Putamen (tissue), 1 donor: Measurements from ENCODE around the gene RMI2.

ENCODE experiments used
- DNase-seq: peaks from one replicate; pipeline ENCODE4 v3.0.0-alpha.2; 2016; ENCODE audit warnings: low spot score

Gene RMI2

DNA sequence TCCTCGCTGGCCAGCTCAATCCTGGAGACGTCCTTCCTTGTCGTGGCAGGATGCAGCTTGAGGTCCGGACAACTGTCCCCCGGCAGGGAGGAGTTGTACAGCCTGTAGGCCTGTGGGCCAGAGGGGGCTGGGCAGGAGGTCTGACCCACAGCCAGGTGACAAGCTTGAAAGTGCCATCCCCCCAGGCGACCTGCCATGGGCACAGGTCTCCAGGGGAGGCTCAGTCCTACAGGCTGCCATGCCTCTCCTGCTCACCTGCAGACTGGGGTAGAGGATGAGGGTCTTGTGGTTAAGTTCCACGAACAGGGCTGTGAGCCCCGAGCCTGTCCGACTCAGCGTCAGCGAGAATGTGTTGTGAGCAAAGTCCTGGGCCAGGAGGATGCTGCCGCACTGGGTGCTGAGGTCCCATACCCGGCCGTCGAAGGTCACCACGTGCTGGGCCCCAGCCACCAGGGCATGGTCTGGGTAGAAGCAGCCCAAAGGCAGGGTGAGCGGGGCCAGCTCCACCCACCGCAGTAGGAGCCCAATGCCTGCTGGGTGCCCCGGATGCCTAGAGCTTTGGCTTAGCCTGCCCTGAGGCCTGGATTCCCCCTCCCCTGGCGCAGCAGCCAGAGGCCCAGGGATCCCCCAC is 39.8 kb downstream of the RMI2 start:
- no peak for DNase-seq

DNA sequence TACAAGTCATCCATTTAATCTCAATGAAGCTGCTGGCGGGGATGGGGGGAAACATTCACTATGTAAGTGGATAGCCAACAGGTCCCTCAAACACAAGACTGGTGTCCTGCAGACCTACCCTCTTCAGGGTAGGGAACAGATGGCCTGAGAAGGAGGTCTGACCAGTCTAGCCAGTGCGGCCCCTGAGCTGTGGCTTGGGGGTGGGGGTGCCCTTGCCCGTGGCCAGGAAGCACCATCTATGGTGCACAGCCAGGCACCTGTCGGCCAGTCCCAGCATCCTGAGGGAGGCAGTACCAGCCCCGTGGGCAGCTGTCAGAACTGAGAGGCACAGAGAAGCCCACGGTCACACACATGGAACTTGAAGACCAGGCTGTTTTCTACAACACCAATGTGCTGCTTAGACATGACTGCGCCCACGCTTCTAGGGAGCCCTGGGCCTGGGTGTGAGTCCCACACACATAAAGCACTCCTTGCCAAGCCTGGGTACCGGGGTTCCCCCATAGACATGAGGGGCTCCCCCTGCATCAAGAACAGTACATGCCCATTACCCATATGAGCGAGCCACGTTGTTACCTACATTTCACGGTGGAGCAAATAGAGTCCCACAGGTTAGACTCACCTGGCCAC is 40.9 kb downstream of the RMI2 start:
- DNase-seq, result no peak

DNA sequence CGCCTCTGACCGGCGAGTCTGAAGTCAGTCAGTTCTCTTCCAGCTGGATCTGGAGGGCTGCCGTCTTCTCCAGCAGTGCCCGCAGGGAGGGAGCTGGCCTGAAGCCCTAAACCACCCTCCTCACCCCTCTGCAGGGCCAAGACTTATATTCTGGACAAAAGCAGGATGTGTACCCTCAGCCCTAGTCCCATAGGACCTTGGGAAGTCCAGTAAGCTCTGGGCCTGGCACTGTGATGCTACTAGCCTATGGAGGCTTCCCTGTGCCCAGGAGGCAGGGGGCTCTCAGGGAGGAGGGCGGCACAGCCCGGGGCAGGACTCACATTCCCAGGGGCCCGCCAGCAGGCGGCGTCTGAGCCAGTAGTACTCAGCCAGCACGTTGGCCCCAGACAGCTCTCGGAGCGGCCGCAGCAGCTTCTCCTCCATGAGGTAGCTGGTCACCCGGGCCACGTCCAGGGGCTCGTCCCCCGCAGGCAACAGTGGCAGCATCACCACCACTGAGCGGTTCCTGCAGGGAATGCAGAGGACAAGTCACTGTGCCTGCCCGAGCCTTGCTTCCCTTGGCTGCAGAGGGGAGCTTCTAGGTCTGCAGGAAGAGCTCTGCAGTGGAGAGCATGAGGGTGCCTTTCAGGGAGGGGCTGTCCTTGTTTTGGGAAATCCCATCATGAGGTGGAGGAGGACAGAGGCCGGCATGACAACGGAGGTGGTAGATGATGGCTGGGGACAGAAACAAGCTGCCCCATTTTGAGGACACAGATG is 41.7 kb downstream of the RMI2 start:
- DNase-seq, result no peak

DNA sequence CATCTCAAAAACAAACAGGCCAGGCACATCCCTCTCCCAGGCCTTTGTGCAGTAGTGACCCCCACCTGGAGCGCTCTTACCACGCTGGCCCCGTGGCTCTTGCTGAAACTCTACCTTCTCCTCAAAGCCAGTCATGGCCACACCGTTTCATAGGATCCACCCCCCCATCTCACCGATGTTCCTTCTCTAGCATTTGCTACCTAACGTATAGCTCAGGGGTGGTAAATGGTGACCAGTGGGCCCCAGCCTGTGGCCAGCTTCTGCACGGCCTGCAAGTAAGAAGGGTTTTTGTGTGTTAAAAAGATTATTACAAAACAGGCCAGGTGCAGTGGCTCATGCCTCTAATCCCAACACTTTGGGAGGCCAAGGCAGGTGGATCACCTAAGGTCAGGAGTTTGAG is 43.8 kb downstream of the RMI2 start:
- no peak for DNase-seq

DNA sequence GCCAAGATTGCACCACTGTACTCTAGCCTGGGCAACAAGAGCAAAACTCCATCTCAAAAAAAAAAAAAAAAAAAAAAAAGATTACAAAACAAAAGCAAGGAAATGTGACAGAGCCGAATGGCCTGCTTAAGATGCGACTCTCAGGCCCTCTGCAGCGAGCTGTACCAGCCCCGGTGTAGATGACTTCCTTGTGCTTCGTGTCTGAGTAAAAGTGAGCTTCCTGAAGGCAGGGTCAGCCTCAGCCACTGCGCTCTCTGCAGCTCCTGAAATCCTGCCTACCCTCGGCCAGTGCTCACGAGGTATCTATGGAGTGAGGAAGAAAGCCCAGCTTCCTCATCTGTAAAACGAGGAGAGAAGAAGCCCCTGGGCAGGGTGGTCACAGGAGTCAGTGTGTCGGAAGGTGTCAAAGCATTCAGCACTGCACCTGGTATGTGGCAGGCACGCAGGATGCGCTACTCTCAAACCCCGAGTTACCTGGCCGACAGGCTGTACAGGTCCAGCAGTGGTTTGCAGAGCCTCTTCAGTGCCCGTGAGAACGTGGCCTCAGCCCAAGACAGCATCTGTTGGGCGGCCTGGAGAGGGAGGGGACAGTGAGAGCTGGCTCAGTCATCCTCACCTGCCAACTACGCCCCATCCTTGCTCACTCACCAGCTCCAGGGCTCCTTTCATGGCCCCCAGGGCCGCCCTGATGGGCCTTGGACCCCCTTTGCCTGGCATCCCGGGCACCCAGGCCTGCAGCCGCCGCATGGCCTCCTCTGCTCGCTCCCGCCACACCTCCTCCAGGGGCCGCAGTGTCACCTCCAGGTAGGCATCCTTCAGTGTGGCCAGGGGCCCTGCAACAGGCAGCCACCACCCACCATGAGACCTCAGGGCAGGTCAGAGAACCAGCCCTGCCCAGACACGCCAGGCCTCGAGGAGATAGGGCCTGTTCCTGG is 44.6 kb downstream of the RMI2 start:
- no peak for DNase-seq

DNA sequence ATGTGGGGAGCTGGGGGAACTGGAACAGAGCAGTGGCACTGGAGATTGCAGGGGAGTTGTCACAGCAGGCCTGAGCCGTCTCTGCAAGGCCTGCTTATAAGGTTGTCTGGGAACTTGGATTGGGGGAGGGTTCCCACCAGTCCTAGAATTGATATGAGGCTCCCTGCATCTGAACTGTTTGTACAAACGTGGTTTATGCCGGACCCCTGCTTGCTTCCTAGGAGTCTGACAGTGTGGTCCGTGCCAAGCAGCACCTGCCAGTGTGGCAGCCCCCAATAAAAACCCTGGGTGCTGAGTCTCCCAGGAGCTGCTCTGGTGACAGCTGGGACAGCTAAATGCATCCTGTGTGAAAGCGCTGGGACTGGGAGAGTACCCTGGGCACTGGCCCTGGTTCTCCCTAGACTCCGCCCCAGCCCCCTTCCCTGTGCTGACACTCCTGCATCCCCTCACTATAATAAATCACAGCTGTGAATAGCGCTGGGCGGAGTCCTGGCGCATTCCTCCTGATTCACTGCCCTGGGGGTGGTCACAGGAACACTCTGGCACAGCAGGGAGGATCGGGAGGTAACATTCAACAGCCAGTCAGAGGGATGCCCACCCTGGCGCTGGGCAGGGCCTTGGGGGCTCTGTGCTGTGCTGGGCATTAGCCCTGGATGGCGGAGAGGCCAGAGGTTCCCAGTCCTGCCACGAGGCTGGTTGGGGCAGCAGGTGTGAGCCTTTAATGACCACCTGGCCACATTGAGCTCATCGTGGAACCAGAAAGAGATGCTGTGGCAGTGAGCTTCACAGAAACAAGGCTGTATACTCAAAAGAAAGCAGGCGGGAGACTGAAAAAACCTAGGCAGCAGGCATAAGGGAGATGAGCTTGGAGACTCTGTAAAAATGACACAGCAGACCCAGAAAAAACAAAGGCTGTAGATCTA is 45.6 kb downstream of the RMI2 start:
- DNase-seq, result no peak

DNA sequence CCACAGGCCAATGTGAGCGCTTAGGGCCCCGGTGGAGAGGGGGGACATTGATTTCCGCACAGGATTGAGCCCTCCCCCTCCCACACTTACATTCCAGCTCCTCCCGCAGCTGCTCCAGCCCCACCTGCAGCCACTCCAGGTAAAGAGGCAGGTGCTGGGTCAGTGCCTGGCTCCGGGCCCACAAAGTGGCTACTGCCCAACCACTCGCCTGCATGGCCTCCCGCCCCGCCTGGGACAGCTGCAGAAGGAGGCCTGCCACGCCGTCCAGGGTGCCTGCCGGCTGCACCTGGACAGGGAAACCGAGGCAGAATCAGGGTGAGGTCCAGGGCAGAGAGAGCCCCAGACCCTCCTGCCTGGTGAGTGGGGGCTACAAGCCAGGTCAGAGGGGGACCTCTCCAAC is 46.3 kb downstream of the RMI2 start:
- DNase-seq, result no peak

DNA sequence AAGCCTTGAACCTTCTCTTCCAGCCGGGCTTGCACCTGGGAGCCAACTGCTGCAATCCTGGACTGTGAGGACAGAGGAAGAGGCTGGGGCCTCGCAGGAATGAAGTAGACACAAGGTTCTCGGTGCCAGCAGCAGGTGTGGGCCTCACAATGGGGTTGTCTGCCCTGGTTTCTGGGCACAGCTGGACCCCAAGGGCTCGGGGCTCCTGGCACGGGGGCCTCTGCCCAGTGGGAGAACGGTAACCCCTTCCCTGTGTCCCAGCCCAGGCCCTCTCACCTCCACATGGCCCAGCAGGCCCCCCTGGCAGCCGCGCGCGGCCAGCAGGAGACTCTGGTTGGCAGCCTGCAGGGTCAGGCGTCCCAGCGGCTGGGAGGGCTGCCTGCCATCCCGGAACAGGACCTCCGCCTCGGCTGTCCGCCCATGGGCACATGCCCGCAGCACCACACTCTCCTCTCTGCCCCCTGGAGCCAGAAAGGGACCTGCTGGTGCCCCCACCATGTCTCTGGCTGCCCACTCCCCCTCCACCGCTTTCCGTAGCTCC is 46.9 kb downstream of the RMI2 start:
- DNase-seq, result no peak

DNA sequence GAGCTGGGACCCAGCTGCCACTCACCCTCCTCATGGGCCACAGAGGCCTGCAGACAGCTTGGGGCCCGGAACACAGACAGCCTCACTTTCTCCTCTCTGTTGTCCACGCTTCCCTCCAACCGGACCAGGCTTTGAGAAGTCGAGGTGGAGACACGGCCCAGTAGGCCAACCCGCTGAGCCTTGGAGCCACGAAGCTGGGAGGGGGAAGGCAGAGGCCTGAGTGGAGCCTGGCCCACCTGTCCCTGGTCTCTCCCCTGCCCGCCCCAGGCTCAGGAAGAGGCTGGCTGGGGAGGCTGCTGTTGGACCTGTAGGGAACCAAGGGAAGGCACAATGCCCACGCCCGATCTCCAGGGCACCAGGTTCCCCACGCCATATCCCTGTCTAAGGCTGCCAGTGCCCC is 48.1 kb downstream of the RMI2 start:
- no peak for DNase-seq

DNA sequence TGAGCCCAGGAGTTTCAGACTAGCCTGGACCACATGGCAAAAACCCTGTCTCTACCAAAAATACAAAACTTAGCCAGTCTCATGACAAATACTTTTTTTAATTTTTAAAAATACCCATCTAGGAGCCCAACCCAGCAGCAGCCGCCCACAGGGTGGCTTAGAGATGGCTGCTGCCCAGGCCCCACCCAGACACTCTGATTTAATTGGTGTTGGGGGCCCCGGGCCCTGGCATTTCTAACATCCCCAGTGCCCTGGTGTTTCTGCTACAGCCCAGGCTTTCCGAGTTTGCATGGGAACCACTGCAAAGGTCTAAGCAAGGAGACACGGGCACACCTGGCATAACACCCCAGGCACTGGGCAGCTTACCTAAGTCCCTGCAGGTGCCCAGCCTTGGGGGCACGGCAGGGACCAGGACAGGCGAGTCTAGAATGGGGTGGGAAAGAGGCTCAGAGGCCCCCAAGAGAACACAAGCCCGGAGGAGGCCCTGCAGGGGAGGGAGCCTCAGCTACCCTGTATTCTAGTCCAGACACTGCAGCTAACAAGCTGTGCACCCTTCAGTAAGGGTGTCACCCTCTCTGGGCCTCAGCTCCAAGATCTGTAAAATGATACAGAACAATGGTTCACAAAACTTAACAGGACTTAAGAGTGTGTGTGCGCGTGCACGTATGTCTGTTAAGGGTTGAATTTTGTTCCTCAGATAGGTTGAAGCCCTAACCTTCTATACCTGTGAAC is 48.8 kb downstream of the RMI2 start:
- DNase-seq, result no peak

DNA sequence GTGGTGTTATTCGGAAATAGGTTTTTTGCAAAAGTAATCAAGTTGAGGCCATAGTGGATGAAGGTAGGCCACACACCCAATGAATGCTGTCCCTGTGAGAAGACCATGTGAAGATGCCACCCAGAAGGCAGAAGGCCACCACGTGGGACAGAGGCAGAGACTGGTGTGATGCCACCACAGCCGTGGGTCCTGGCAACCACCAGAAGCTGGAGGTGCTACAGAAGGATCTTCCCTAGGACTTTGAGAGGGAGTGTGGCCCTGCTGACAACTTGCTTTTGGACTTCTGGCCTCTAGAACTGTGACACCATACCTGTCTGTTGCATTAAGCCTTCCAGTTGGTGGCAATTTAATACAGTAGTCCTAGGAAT is 49.3 kb downstream of the RMI2 start:
- DNase-seq, result no peak

DNA sequence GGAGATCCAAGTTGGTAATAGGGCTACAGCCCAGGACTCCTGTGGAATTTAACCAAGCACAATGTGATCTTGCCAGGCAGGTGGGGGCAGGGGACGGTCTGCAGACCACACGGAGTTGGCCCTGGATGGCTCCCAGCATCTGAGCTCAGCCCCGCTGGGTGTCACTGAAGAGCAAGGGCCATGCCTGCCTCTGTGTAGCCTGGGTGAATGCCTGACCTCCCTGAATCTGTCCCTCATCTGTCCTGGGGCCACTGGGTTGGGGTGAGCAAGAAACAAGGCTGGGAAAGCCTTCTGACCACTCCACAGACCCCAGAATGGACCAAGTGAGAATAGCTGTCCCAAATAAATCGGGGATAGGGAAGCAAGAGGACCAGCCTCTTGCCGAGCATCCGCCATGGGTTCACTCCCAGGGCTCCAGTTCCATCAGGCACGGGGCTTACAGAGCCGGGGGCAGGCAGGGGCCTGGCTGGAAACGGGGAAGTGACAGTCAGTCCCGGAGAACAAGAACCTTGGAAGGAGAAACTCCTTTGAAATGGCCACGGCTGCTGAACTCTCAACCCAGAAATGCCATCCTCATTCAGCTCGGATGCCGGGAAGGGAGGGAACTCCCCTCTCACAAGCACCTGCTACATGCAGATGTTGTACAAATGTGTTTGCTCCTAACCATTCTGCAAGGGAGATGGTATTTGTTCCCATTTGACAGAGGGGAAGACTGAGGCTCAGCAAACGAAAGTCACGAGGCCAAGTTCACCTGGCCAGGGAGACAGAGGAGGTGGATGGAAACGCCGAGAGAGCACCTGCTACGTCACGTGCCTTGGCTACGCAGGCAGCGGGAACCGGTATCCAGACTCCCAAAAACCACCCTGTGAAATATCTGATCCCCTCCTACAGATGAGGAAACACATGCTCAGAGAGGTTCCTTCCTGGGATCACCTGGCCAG is 50.0 kb downstream of the RMI2 start:
- DNase-seq, result no peak

DNA sequence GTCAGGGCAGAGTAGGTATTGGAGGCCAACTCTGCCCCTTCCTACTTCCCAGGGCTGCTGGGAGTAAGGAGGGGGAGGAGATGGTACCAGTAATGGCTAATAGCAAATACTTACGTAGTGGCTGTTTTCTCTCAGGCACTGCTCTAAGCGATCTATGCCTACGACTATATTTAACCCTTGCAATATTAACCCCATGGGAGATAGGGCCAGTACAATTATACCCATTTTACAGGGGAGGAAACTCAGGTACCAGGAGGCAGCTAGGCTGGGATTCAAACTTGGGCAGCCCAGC is 50.6 kb downstream of the RMI2 start:
- no peak for DNase-seq

DNA sequence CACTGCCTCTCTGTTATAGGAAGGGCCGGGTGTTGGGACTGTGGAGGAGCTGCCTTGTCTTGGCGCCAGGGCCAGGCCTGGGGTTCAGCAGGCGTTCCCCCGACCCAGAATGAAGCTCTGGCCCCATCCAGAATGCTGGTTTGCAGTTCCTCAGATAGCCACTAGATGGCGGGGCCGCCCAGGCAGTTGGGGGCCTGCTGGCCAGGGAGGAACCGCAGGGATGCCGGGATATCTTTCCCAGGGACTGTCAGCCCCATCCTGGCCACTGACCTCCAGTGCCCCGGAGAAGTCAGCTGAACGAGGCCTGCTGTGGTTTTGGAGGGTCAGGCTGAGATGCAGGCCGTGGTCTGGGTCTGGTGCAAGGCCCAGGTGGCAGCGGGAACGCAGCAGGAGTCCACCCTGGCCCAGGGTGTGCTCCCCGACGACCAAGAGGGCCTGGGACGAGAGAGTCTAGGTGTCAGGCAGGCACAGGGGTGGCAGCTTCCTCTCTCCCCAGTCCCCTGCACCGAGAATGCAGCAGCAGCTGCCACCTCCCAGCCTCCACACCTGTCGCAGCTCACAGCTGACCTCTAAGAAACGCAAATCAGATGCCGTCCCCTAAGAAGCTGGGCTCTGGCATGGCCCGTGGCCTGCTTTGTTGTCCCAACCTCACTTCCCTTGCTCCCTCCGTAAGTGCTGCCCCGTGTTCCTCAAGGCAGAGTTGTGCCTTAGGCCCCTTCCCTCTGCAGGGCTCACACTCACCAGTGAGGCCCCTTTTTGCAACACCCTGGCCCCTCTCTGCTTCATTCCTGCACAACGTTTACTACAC is 51.2 kb downstream of the RMI2 start:
- DNase-seq, result peak; percentile 54

DNA sequence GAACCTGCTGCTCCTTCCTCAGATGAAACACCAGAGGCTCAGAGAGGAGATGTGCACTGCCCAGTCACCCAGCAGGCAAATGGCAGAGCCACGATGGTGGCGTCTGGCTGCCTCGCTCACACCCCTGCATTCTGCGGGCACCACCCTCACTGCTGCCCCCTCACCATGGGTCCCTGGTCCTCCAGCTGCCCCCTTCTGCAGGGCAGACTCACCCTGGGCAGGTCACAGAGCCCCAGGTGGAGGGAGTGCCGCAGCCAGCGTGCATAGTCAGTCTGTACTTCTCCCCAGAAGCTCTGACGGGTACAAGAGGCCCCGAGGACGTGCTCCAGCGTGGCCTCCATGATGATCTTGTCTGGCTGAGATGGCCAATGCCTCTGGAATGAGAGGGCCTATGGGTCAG is 52.9 kb downstream of the RMI2 start:
- DNase-seq, result no peak

DNA sequence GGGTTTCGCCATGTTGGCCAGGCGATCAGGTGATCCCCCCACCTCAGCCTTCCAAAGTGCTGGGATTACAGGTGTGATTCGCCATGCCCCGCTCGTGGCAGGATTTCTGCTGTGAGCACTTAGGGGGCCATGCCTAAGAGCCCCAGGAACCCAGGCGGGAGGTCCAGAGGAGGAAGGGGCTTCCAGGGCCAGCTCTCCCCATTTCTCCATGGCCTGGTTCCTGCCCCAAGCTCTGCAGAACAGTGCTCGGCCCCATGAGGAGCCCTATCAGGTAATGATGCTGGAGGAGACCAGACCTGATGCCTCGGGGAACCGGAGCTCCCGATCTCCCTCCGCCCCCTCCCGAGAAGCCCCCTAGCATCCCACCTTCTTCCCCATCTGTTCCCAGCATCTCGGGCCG is 53.6 kb downstream of the RMI2 start:
- DNase-seq, result no peak

DNA sequence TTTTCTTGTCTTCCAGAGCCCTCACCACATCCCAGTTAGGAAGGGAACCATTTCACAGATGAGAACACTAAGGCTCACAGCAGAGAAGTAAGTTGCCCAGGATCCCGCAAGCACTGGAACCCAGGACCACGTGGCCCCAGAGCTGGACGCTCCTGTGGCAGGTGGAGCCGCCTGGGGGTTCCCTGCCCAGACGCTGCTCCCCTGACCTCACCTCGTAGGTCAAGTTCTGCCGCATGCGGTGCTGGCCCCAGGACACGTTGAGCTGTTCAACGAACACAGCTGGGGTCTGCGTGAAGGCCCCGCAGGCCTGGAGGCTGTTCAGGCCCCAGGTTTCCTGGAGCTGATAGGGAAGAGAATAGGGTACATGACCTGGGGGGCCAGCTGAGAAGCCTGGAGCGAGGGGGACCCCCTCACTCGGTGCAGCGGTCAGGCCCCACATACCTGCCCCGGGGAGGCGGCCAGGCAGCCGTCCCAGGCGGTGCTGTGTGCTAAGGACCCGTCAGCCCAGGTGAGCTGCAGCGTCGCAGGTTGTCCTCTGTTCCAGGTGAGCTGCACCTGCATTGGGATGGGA is 54.1 kb downstream of the RMI2 start:
- no peak for DNase-seq

DNA sequence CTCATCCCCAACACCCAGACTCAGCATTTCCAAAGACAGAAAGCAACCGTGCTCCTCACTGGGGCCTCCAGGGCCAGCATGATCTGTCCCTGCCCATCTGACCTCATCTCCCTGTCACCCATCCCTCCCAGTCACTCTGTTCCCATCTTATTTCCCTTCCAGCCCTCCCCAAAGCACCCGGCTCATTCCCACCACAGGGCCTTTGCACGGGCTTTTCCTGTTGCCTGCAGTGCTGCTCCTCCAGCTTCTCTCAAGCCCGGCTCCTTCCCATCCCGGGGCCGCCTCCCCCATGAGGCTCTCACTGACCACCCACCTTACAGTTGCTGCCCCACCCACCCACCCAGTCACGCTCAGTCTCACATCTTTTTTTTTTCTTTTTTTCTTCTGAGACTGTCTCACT is 54.8 kb downstream of the RMI2 start:
- DNase-seq, result no peak
